D721Med (cell line): Measurements from ENCODE around the gene FOXP1.

Experiments used
- DNase-seq: peaks from one replicate; pipeline ENCODE4 v3.0.0; 2011; ENCODE audit warnings: low spot score; ENCODE audit not compliant: insufficient read length
- FAIRE-seq: peaks from 2 replicates; lab custom pipeline; 2011; peaks lifted over from hg19 to GRCh38; lab: Jason Lieb, UNC
- CTCF ChIP-seq: IDR thresholded peaks from 2 replicates; pipeline ENCODE4 v1.5.1; 2012; ENCODE audit warnings: mild to moderate bottlenecking, control low read depth; ENCODE audit not compliant: insufficient read depth; ENCODE audit errors: missing control alignments

The FOXP1 gene

GRCh38 chr3:71584394-71585011 lies 975 bp upstream of the FOXP1 start:
- DNase-seq = no peak
- TF ChIP-seq CTCF = no peak
- no peak for FAIRE-seq

GRCh38 chr3:71582612-71583565 lies 639 bp downstream of the FOXP1 start:
- TF ChIP-seq CTCF = no peak
- FAIRE-seq (no peak), DNase-seq (no peak)

GRCh38 chr3:71582036-71582611 lies 1.4 kb downstream of the FOXP1 start:
- no peak for DNase-seq
- FAIRE-seq = no peak
- TF ChIP-seq CTCF = no peak

- DNase-seq (no peak), FAIRE-seq (no peak)
- TF ChIP-seq CTCF = no peak
These were observed 2.0 kb downstream of the FOXP1 start for GRCh38 chr3:71581457-71582035.

- no peak for TF ChIP-seq CTCF
- DNase-seq = no peak
- no peak for FAIRE-seq
These were observed 2.7 kb downstream of the FOXP1 start for GRCh38 chr3:71580636-71581456.

- TF ChIP-seq CTCF = no peak
- DNase-seq (no peak), FAIRE-seq (no peak)
These were observed 3.6 kb downstream of the FOXP1 start for GRCh38 chr3:71579935-71580406.
